Measurements from ENCODE around the gene TGDS.
A peak's percentile ranks its signal among the peaks of the same experiment; 100 is the strongest.
"Not testable (repeated sequence)": the region's sequence is repeated elsewhere in the genome, so short reads cannot be mapped to it uniquely, and the experiment has no call there.

The TGDS gene, protein sequence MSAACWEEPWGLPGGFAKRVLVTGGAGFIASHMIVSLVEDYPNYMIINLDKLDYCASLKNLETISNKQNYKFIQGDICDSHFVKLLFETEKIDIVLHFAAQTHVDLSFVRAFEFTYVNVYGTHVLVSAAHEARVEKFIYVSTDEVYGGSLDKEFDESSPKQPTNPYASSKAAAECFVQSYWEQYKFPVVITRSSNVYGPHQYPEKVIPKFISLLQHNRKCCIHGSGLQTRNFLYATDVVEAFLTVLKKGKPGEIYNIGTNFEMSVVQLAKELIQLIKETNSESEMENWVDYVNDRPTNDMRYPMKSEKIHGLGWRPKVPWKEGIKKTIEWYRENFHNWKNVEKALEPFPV

DNA sequence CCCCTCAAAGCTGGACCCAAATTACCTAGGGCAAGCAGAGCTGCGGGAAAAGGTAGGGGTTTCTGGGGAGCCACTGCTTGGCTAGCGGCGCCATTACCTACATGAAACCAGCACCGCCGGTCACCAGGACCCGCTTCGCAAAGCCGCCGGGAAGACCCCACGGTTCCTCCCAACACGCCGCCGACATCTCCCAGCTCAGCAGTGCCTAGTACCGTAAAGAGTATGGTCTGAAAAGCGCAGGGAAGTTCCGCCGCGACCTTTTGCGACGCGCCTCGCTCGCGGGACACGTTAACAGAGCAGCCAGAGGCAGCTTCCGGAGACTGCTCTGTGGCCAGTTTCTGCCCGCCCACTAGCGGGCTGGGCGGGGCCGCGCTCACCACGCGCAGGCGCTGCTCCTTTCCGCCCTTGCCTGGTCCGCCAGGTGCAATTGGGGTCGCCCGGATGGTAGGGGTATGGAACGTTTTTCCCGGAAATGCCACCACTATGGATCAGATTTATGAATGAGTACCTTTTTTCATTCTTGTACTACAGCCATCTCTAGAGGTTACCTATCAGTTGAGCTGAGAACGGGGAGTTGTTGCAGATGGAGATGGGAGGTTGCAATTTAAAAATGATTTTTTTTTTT lies at the start of gene TGDS:
Gene TGDS, minus strand, starts transcription at position 203 of the 625 bp plus-strand sequence. Its CDS starts 16 bp downstream, at position 187.
- peak; percentile 82 to 85 for DNase-seq (ENCODE audit: extremely low read depth in 1 of 2, low read depth in 1 of 2)

DNA sequence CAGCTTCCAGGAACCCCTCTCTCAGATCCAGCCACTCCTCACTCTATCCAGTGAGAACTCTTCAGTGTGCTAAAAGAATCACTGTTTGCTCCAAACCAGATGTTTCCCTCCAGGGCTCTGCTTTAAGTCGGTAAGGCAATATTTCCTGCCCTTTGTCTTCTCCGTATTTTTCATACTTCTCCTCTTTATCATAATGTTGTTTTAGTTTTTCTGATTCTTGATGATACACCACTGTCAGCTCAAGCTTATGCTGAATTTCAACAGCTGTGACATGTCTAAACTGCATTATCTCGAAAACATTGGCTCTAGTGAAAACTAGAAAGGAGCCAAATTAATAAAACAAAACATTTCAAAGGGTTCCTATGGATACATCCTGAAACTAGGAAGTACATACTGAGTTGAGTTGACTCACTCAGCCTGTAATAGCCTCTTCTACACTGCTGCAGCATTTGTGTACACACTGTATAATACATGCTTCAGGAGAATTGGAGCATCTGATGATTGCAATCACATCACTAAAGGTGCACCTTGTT lies 45.5 kb upstream of the TGDS start:
- DNase-seq (ENCODE audit: extremely low read depth in 1 of 2, low read depth in 1 of 2): no peak

DNA sequence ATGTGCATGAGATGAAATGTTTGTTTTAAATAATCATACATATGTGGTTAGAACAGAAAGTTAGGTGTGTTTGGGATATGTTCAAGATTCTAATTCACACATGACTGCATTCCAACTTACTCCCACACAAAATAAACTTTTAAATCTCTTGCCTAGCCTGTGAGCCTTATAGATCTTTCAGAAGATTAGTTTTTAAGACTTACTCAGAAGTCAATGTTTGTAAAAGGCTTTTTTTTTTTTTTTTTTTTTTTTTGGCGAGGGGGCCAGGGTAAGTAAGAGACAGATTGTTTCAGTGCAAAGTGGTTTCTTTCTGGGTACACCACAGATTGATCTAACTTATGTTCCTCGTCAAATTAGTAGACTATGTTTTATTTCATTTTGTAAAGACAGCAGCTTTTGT lies 44.8 kb upstream of the TGDS start:
- DNase-seq (ENCODE audit: extremely low read depth in 1 of 2, low read depth in 1 of 2): no peak

DNA sequence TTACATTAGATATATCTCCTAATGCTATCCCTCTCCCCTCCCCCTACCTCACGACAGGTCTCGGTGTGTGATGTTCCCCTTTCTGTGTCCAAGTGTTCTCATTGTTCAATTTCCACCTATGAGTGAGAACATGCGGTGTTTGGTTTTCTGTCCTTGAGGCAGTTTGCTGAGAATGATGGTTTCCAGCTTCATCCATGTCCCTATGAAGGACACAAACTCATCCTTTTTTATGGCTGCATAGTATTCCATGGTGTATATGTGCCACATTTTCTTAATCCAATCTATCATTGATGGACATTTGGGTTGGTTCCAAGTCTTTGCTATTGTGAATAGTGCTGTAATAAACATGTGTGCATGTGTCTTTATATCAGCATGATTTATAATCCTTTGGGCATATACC lies 41.7 kb upstream of the TGDS start:
- DNase-seq (ENCODE audit: extremely low read depth in 1 of 2, low read depth in 1 of 2): not testable (repeated sequence)

DNA sequence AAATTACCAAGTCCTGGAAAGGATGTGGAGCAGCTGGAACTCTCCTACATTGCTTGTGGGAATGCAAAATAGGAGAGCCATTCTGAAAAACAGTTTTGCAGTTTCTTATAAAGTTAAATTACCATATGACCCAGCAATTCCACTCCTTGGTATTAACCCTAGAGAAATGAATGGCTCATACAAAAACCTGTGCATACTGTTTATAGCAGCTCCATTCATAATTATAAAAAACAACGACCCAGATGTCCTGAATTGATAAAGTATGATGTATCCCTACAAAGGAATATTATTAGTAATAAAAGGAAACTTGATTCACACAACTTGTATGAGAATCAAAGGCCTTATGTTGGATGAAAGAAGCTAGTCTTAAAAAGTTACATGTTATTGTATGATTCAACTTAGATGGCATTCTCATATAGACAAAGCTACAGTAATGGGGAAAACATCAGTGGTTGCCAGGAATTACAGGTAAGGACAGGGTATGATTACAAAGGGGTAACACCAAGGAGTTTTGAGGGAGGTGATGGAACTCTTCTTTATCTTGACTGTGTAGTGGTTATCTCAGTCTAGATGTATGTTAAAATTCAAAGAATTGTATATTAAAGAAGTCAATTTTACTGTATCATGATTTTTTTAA lies 41.1 kb upstream of the TGDS start:
- DNase-seq (ENCODE audit: extremely low read depth in 1 of 2, low read depth in 1 of 2): no peak

DNA sequence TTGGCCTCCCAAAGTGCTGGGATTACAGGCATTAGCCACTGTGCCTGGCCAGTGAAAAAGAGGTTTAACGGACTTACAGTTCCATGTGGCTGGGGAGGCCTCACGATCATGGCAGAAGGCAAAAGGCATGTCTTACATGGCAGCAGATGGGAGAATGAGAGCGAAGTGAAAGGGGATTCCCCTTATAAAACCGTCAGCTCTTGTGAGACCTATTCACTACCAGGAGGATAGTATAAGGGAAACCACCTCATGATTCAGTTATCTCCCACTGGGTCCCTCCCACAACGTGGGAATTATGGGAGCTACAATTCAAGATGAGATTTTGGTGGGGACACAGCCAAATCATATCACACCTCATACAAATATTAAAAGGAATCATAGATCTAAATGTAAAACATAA lies 40.1 kb upstream of the TGDS start:
- DNase-seq (ENCODE audit: extremely low read depth in 1 of 2, low read depth in 1 of 2): not testable (repeated sequence)

DNA sequence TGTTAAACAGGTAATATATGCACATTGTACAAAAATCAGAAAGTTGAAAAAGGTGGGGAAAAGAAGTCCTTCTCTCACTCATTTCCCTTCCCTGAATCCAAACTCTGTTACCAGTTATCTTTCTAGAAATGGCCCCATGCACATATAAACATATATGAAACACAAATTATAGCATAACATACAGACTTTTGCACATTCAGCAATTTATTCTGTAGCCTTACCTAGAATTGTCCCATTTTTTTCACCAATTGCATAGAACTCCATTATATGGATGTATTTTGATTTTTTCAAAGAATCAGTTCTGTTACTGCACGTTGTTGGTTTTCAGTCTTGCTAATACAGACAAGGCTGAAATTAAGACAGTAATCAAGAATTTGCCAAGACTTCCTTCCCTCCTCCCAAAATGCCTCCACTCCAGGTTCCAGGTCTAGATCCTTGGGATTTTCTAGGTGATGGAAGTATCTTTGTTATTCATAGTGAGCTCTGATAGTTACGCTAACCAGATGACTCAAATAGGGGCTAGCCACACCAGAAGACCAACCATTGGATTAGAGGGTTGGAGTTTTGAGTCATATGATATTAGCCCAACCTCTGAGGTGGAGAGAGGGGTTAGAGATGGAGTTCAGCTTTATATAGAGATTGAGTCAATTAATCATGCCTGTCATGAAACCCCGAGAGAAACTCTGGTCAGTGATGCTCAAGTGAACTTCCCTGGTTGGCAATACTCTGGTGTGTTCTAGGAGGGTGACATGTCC lies 36.5 kb upstream of the TGDS start:
- DNase-seq (ENCODE audit: extremely low read depth in 1 of 2, low read depth in 1 of 2): no peak

DNA sequence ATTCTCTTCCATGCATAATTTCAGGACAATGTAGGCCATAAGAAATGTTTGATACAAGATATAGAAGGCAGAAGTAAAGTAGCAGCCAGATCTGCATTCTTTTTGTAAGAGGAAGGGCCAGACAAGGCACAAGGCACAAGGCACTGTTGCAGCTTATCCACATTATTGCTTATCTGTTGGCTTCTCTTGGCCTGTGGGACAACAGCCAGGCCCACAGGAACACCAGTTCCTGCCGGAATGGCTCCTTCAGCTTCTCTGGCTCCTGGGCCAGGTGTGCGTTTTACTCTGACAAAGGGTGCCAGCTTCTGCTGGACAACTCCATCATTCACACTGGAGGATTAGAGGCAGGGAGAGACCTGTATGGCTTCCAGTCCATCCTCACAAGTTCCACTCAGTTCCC lies 34.9 kb upstream of the TGDS start:
- DNase-seq (ENCODE audit: extremely low read depth in 1 of 2, low read depth in 1 of 2): no peak

DNA sequence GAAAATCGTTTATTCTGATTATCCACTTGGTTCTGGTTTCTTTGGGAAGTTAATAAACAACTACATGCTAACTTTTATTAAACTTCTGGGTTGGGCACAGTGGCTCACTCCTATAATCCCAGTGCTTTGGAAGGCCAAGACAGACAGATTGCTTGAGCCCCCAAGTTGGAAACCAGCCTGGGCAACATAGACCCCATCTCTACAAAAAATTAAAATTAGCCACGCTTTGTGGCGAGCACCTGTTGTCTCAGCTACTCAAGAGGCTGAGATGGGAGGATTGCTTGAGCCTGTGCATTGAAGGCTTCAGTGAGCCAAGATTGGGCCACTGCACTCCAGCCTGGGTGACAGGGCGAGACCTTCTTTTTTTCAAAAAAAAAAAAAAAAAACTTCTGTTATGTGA lies 27.4 kb upstream of the TGDS start:
- no peak for DNase-seq (ENCODE audit: extremely low read depth in 1 of 2, low read depth in 1 of 2)

DNA sequence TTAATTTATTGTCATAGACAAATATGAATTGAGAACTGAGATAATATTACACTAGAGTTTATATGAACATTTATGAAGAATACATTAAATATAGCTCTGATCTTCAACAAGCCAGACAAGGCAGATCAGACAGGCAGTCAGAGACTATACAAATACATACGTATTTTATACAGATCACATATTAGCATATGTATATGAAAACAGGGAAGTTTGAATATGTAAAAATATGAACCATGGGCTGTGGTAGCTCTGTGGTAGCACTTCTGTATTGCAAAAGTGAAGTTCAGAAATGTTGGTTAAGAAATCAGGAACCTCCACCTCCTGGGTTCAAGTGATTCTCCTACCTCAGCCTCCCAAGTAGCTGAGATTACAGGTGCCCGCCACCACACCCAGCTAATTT lies 26.4 kb upstream of the TGDS start:
- DNase-seq (ENCODE audit: extremely low read depth in 1 of 2, low read depth in 1 of 2): no peak

DNA sequence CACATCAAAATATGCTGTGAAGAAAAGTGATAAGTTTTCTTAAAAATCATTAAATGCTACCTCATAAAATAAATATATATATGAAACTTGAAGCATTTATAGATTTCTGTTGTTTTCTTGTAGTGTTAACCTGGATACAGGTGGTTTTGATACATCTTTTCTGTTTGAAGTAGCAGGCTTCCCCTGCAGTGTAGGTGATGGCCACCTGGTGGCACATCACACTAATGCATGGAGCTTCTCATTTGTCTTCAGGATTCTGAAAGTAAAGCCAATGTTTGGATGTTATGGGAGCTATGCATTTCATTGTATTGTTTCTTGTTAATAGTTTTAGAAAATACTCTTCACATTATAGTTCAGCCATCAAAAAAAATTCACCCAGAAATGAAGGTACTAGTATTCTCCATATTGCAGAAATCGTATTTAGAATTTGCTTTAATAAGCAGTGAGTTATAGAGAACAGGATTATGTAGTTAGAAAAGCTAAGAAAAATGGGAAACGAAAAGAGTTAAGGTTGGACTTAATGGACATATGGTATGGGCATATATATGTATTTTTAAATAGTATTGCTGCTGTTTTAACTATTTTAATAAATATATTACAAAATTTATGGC lies 24.4 kb upstream of the TGDS start:
- DNase-seq (ENCODE audit: extremely low read depth in 1 of 2, low read depth in 1 of 2): no peak

DNA sequence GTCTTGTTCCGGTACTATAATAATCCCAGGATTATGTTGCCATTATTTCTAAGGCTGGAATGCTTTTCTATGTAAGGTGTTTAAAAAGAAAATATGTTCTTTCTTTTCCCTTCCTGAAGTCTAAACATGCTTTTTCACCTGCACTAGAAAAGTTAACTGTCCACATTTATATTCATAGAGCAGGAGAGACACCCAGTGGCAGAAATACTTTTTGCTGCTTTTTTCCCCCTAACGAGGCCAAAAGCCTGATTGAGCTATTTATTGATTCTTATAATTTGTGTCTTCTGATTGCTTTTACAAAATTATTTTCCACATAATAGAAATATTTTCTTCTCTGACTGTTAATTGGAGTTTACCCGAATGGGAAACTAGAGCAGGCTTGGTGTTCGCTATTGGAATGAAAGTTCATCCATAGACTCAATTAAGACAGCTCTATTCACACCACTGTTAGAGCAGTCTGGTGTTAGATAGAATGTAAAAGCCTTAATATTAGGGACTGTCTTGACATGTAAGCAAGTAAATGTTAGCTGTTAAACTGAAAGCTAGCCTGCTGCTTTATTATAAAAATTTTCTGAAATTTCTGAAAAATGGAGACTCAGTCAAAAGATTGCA lies 21.5 kb upstream of the TGDS start:
- no peak for DNase-seq (ENCODE audit: extremely low read depth in 1 of 2, low read depth in 1 of 2)

DNA sequence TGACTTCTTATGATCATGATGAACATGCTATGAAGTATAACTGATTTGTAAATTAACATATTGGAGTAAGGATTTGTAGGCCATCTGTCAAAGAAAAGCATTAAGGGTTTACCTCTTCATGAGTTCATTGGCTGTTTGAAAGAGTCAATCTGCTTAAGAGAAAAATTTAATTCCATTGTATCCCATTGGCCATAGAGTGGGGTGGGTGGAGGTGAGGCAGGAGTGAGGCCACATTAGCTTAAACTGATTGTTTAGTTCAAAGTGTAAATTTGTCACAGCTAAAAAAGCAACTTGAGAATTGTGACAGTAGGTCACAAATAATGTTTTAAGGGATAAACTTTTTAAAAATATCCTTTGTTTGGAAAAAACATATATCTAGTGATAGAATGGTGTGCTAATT lies 17.1 kb upstream of the TGDS start:
- no peak for DNase-seq (ENCODE audit: extremely low read depth in 1 of 2, low read depth in 1 of 2)

DNA sequence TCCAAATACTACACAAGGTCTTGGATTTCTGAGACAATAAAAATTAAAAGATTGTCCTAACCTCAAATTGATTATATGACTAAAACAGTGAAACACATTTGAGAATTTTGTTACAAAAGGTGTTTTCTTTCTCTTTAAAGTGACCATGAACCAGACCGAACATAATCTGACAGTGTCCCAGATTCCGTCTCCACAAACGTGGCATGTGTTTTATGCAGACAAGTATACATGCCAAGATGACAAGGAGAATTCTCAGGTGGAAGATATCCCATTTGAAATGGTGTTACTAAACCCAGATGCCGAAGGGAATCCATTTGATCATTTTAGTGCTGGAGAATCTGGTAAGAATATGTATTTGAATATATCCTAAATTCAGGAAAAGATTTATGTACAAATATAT lies 16.1 kb upstream of the TGDS start:
- no peak for DNase-seq (ENCODE audit: extremely low read depth in 1 of 2, low read depth in 1 of 2)

DNA sequence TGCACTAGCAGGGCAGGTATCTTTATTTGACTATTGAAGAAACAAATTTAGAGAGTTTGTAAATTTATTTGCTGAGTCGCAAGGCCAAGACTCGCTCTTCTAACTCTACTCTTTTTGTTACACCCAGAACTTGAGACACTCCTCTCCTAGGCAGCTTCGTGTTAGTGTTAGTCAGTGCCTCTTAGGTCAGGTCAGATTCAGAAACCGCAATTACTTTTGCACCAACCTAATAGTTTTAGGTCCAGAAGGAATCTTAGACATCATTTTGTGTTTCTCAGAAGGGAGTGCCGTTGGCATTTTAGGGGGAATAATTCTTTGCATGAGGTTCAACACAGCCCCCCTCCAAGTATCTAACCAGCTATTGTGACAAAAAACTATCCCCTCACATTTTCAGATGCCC lies 14.5 kb upstream of the TGDS start:
- no peak for DNase-seq (ENCODE audit: extremely low read depth in 1 of 2, low read depth in 1 of 2)

DNA sequence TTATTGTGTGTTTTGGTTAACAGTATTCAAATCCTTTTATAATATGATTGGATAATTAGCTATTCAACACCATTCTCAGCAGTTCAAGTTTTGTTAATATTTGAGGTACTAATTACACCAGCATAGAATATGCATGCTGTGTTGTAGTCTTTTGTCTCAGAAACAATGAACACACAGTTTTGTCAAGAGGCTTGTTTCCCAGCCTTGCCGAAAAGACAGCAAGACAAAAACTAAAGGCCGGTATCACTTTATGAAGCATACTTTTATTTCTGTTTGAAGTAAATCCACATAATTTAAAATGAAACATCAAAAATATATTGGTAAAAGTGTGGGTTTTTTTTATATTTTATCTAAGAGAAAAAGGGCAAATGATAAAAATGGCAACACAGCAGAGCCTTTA lies 13.2 kb upstream of the TGDS start:
- no peak for DNase-seq (ENCODE audit: extremely low read depth in 1 of 2, low read depth in 1 of 2)

DNA sequence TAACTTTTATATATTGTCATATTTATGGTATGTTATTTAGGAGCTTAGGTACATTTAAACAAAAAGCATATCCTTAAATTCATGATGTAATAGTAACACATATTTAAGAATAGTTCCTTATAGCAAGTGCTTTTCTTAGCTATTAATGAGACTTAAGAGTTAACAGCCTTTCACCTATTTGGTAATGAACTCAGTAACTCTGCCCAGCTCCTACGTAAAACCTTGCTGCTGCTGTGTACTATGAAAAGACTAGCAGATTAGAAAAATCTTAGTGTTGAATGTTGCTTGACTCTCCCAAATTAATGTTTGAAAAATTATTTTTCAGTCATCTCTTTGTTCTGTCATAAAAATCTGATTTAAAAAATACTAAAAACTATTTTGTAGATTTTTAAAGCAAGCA lies 12.6 kb upstream of the TGDS start:
- DNase-seq (ENCODE audit: extremely low read depth in 1 of 2, low read depth in 1 of 2): no peak

DNA sequence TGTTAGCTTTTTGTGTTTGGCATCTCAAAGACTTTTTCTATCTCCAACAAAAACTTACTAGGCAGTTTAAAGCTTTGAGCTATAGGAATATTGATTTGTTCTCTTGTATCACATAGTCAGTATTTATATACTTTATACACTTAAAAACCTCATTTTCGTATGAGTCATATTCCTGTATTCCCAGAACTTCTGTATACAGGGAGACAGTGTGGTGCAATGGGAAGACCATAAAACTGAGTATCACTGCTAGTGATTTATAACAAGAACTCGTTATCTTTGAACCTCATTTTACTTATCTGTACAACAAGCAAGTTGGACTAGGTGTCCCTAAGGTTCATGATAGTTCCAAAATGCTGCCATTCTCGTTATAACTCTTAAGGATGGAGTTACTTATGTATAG lies 12.0 kb upstream of the TGDS start:
- no peak for DNase-seq (ENCODE audit: extremely low read depth in 1 of 2, low read depth in 1 of 2)

DNA sequence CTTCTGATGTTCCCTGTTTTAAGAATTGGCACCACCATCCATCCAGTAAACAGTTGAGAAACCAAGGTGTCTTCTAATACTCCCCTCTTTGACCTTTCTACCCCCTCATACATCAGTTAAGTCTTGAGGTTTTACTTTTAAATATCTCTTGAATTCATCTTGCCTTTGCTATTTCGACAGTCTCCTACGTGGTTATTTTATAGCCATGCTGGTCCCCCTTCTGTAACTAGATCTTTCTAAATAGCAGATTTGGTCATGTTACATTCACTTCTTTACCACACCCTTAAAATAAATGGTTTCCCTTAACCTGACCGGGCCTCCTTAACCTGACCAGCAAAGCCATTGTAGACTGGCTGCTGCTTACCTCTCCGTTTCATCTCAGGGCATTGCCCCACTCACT lies 11.1 kb upstream of the TGDS start:
- DNase-seq (ENCODE audit: extremely low read depth in 1 of 2, low read depth in 1 of 2): no peak

DNA sequence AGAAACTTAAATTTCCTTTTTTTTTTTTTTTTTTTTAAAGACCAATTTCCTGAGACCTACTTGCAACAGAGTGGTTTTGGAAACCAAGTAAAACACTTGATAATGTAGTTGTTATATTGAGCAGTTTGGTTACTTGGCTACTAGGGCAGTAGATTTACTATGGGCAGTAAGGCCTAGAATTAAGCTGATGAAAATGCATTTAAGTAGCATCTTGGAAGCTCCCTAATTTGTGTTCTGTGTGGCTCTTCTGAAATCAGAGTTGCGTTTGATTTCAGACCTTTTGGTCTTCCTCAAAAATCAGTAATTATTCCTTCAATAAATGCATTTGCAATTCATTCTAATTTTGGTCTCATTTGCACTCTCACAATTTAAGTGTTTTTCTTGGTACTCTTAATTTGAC lies 6.5 kb upstream of the TGDS start:
- no peak for DNase-seq (ENCODE audit: extremely low read depth in 1 of 2, low read depth in 1 of 2)

Measured in stimulated activated CD8-positive, alpha-beta memory T cell treated with anti-CD3 and anti-CD28 coated beads, Interleukin-7, amount 100 ng/mL, for 48 hours (primary cell).